Mesendoderm (in vitro differentiated cells): Measurements from ENCODE around the gene COPRS.
"Not testable (repeated sequence)": the region's sequence is repeated elsewhere in the genome, so short reads cannot be mapped to it uniquely, and the experiment has no call there.

Source experiments
- DNase-seq: peaks from one replicate; pipeline ENCODE4 v3.0.0; 2013
- H2AK5ac ChIP-seq: 2 replicates; pipeline ENCODE4 v1.6.1; 2013; ENCODE audit warnings: low read length, inconsistent platforms
- H2BK120ac ChIP-seq: 2 replicates; pipeline ENCODE4 v1.6.1; 2013; ENCODE audit warnings: low read depth, mild to moderate bottlenecking, low read length, moderate library complexity, mixed read lengths
- H2BK15ac ChIP-seq: replicated peaks from 2 replicates; pipeline ENCODE4 v1.6.1; 2013; ENCODE audit warnings: low read depth, mild to moderate bottlenecking, moderate library complexity
- H2BK5ac ChIP-seq: 2 replicates; pipeline ENCODE4 v1.6.1; 2013; ENCODE audit warnings: low read length, inconsistent platforms
- H3K18ac ChIP-seq: 2 replicates; pipeline ENCODE4 v1.6.1; 2013; ENCODE audit warnings: mild to moderate bottlenecking, low read length, mixed read lengths
- H3K23ac ChIP-seq: one replicate; pipeline ENCODE4 v1.6.1; 2013; ENCODE audit warnings: low read length
- H3K27ac ChIP-seq: 2 replicates; pipeline ENCODE4 v1.5.1; 2013; ENCODE audit warnings: low read depth, mild to moderate bottlenecking, inconsistent platforms, low read length, moderate library complexity
- H3K27me3 ChIP-seq: 2 replicates; pipeline ENCODE4 v1.6.1; 2013; ENCODE audit warnings: low read length, control low read depth, mild to moderate bottlenecking, inconsistent platforms; ENCODE audit not compliant: insufficient read depth, poor library complexity
- H3K36me3 ChIP-seq: 2 replicates; pipeline ENCODE4 v1.6.1; 2013; ENCODE audit warnings: low read length, inconsistent platforms; ENCODE audit not compliant: control insufficient read depth, insufficient read depth
- H3K4ac ChIP-seq: one replicate; pipeline ENCODE4 v1.6.1; 2013; ENCODE audit warnings: low read depth, mild to moderate bottlenecking, low read length, moderate library complexity
- H3K4me1 ChIP-seq: 2 replicates; pipeline ENCODE4 v1.6.1; 2013; ENCODE audit warnings: low read depth, low read length, inconsistent platforms; ENCODE audit not compliant: control insufficient read depth
- H3K4me2 ChIP-seq: 2 replicates; pipeline ENCODE4 v1.6.1; 2013; ENCODE audit warnings: low read length
- H3K4me3 ChIP-seq: 2 replicates; pipeline ENCODE4 v1.5.1; 2013; ENCODE audit warnings: mild to moderate bottlenecking, low read length
- H3K56ac ChIP-seq: one replicate; pipeline ENCODE4 v1.6.1; 2013; ENCODE audit warnings: low read length
- H3K79me1 ChIP-seq: 2 replicates; pipeline ENCODE4 v1.6.1; 2013; ENCODE audit warnings: low read length, inconsistent platforms
- H3K79me2 ChIP-seq: 2 replicates; pipeline ENCODE4 v1.6.1; 2013; ENCODE audit warnings: mild to moderate bottlenecking, low read length; ENCODE audit not compliant: control insufficient read depth, insufficient read depth
- H3K9ac ChIP-seq: 2 replicates; pipeline ENCODE4 v1.6.1; 2013; ENCODE audit warnings: low read length, inconsistent platforms
- H4K5ac ChIP-seq: one replicate; pipeline ENCODE4 v1.6.1; 2013; ENCODE audit warnings: low read length
- H4K8ac ChIP-seq: one replicate; pipeline ENCODE4 v1.6.1; 2013; ENCODE audit warnings: low read depth, mild to moderate bottlenecking, control low read depth, low read length, moderate library complexity
- WGBS: extraction: QIAGEN DNeasy Blood & Tissue Kit; methylation state at CpG from one replicate; pipeline ENCODE4 v1.1.7; 2013; ENCODE audit warnings: low lambda C conversion rate, missing lambda C conversion rate; ENCODE audit not compliant: insufficient coverage; ENCODE audit errors: extremely low coverage; 5-methylcytosine and 5-hydroxymethylcytosine counted together

Gene COPRS

DNA sequence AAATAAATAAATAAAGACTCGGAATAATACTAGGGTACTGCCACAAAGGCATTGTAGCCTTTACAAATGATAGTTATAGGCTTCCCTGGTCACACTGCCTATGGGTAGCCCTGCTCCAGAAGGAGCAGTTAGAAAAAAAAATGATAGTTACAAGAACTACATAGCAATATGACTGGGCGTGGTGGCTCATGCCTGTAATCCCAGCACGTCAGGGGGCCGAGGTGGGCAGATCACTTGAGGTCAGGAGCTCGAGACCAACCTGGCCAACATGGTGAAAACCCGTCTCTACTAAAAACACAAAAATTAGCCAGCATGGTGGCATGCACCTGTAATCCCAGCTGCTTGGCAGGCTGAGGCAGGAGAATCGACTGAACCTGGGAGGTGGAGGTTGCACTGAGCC lies 40.2 kb downstream of the COPRS start:
- not testable (repeated sequence) for H3K27ac ChIP-seq

DNA sequence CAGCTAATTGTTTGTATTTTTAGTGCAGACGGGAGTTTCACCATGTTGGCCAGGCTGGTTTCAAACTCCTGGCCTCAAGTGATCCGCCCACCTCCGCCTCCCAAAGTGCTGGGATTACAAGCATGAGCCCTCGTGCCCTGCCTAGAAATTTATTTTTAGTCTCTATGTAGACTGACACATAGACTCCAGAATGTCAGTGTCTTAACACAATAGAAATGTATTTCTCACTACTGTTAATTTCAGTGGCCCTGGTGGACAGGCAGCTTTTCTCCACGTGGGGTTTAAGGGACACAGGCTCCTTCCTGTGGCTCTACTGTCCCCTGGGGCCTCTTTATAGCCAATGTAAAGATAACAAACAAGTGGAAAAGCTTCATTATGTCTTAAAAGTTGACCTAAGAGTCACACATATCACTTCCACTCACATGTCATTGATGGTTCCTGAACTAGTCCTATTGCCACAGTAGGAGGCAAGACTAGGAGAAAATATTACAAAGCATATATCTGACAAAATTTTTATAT lies 43.8 kb downstream of the COPRS start:
- WGBS: no CpG with 5 or more reads among the region's 5 CpGs
- H3K27ac ChIP-seq: no peak overlapping the region
- no peak overlapping the region for H3K18ac ChIP-seq
- H2BK15ac ChIP-seq: no peak overlapping the region
- H3K4me1 ChIP-seq: no peaks in the 10 kb centered on the region
- no peaks in the 10 kb centered on the region for H3K79me2 ChIP-seq
- H4K8ac ChIP-seq: no peak overlapping the region
- H4K5ac ChIP-seq: no peak overlapping the region
- no peak overlapping the region for H3K56ac ChIP-seq
- H3K4ac ChIP-seq: no peak overlapping the region
- no peak for DNase-seq
- H2BK5ac ChIP-seq: no peak overlapping the region
- no peak overlapping the region for H3K4me2 ChIP-seq
- no peak overlapping the region for H2AK5ac ChIP-seq
- H2BK120ac ChIP-seq: no peak overlapping the region
- H3K9ac ChIP-seq: no peak overlapping the region
- H3K36me3 ChIP-seq: no peaks in the 10 kb centered on the region
- H3K4me3 ChIP-seq: no peak overlapping the region
- H3K79me1 ChIP-seq: no peaks in the 10 kb centered on the region
- H3K23ac ChIP-seq: no peak overlapping the region
- no peaks in the 10 kb centered on the region for H3K27me3 ChIP-seq

More for the DNA sequence above, 40.2 kb downstream of the COPRS start:
- H3K79me1 ChIP-seq, H2BK15ac ChIP-seq, H4K8ac ChIP-seq, H3K4me1 ChIP-seq, H3K27me3 ChIP-seq, H4K5ac ChIP-seq, H2BK120ac ChIP-seq, H3K18ac ChIP-seq, H3K36me3 ChIP-seq, H2AK5ac ChIP-seq, H3K56ac ChIP-seq, H3K23ac ChIP-seq, H3K4me3 ChIP-seq, H2BK5ac ChIP-seq, H3K4ac ChIP-seq, H3K9ac ChIP-seq, H3K79me2 ChIP-seq, H3K4me2 ChIP-seq, DNase-seq: not testable (repeated sequence)
- no CpG with 5 or more reads among the region's 7 CpGs for WGBS

DNA sequence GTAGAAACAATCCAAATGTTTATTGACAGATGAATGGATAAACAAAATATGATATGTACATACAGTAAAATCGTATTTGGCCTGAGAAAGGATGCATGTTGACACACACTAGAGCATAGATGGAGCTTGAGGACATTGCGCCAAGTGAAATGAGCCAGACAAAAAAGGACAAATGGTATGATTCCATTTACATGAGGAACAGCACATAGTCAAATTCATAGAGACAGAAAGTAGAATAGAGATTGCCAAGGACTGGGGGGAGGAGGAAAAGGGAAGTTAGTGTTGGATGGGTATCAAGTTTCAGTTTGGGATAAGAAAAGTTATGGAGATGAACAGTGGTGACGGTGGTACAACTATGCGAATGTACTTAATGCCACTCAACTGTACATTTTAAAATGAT lies 47.9 kb downstream of the COPRS start:
- no CpG with 5 or more reads among the region's 4 CpGs for WGBS
- H3K9ac ChIP-seq: no peak overlapping the region
- DNase-seq: no peak
- H3K4me3 ChIP-seq: no peak overlapping the region
- no peak overlapping the region for H3K27ac ChIP-seq
- H4K5ac ChIP-seq: no peak overlapping the region
- no peak overlapping the region for H2BK15ac ChIP-seq
- H2AK5ac ChIP-seq: no peak overlapping the region
- H3K23ac ChIP-seq: no peak overlapping the region
- no peak overlapping the region for H3K56ac ChIP-seq
- H3K27me3 ChIP-seq: no peaks in the 10 kb centered on the region
- H2BK120ac ChIP-seq: no peak overlapping the region
- no peak overlapping the region for H4K8ac ChIP-seq
- H3K79me2 ChIP-seq: no peaks in the 10 kb centered on the region
- H3K79me1 ChIP-seq: no peaks in the 10 kb centered on the region
- H3K18ac ChIP-seq: no peak overlapping the region
- H3K4me1 ChIP-seq: no peaks in the 10 kb centered on the region
- H3K36me3 ChIP-seq: no peaks in the 10 kb centered on the region
- no peak overlapping the region for H2BK5ac ChIP-seq
- no peak overlapping the region for H3K4me2 ChIP-seq
- no peak overlapping the region for H3K4ac ChIP-seq

DNA sequence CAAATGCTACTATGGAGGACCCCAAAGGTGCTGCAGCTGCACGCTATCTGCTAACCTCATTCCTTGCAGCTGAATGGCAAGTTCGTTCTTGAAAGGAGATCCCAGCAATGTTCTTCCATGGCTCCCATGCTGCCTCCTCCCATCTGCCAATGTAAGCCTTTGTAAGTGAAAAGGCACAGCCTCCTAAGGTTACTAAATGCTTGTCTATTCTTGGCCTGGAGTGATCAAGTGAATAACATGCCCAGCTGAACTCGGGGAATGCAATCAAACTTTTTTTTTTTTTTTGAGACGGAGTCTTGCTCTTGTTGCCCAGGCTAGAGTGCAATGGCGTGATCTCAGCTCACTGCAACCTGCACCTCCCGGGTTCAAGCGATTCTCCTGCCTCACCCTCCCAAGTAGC lies 49.2 kb downstream of the COPRS start:
- H4K5ac ChIP-seq, H3K4me1 ChIP-seq, H3K36me3 ChIP-seq, H3K18ac ChIP-seq, H2BK15ac ChIP-seq, H2BK5ac ChIP-seq, H3K79me1 ChIP-seq, H3K27me3 ChIP-seq, H3K27ac ChIP-seq, H3K4me2 ChIP-seq, H4K8ac ChIP-seq, H3K56ac ChIP-seq, H3K4ac ChIP-seq, H2BK120ac ChIP-seq, H3K9ac ChIP-seq, H3K79me2 ChIP-seq, H2AK5ac ChIP-seq, DNase-seq, H3K4me3 ChIP-seq: not testable (repeated sequence)
- peak overlapping the region; percentile 24 for H3K23ac ChIP-seq
- no CpG with 5 or more reads among the region's 7 CpGs for WGBS

DNA sequence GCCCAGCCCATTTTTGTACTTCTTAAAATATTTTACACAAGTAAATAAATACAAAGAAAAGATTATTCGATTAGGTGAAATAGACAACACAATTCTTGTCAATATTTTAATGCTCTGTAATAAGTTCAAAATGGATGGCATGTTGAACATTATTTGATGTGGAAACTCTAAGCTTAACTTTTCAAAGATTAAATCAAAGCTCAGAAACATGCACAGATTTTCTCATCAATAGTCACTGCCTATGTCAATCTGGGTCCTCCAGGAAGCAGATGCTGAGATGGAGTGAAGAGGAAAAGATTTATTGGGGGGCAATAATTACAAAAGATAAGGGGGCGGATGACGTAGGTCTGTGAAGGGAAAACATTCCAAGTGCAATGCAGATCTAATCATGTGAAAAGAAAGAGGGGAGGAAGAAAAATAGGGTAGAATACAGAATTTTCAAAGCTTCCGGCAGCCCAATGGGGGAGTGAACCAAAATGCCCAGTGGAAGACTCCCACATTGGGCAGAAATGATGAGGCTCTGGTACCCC lies 50.5 kb downstream of the COPRS start:
- no peak overlapping the region for H3K4ac ChIP-seq
- no peaks in the 10 kb centered on the region for H3K79me2 ChIP-seq
- DNase-seq: no peak
- no peaks in the 10 kb centered on the region for H3K36me3 ChIP-seq
- no peak overlapping the region for H3K4me2 ChIP-seq
- H2BK15ac ChIP-seq: no peak overlapping the region
- no peak overlapping the region for H4K5ac ChIP-seq
- no CpG with 5 or more reads among the region's 4 CpGs for WGBS
- H3K4me1 ChIP-seq: no peaks in the 10 kb centered on the region
- no peak overlapping the region for H2BK120ac ChIP-seq
- H3K56ac ChIP-seq: no peak overlapping the region
- no peak overlapping the region for H2AK5ac ChIP-seq
- H2BK5ac ChIP-seq: no peak overlapping the region
- no peak overlapping the region for H4K8ac ChIP-seq
- H3K27me3 ChIP-seq: no peaks in the 10 kb centered on the region
- no peaks in the 10 kb centered on the region for H3K79me1 ChIP-seq
- no peak overlapping the region for H3K27ac ChIP-seq
- H3K23ac ChIP-seq: no peak overlapping the region
- H3K4me3 ChIP-seq: no peak overlapping the region
- H3K18ac ChIP-seq: no peak overlapping the region
- no peak overlapping the region for H3K9ac ChIP-seq

DNA sequence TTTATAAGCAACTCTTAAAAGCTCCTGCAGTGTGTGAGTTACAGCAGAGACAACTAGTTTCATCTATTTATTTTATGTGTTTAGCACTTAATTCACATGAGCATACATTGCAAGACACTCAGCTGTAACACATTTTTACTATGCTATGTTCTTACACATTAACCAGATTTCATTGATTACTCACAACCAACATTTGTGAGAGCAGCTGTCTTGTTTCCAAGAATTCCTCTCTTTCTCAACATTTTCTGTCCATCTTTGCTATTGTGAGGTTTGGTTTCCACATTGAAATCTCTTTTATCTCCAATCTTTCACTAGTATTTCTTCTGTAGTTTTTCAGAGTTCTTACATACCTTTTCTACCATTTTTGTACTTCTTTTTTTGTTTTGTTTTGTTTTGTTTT lies 51.2 kb downstream of the COPRS start:
- no peak overlapping the region for H3K4me2 ChIP-seq
- no peaks in the 10 kb centered on the region for H3K4me1 ChIP-seq
- H3K4ac ChIP-seq: no peak overlapping the region
- H3K27me3 ChIP-seq: no peaks in the 10 kb centered on the region
- H2BK120ac ChIP-seq: no peak overlapping the region
- H2AK5ac ChIP-seq: no peak overlapping the region
- no peak overlapping the region for H2BK5ac ChIP-seq
- no peaks in the 10 kb centered on the region for H3K79me1 ChIP-seq
- no peak overlapping the region for H3K27ac ChIP-seq
- no peaks in the 10 kb centered on the region for H3K79me2 ChIP-seq
- H2BK15ac ChIP-seq: no peak overlapping the region
- no peak overlapping the region for H3K56ac ChIP-seq
- no peak overlapping the region for H3K18ac ChIP-seq
- DNase-seq: no peak
- no peak overlapping the region for H3K23ac ChIP-seq
- no peak overlapping the region for H4K5ac ChIP-seq
- no peak overlapping the region for H3K4me3 ChIP-seq
- no peak overlapping the region for H3K9ac ChIP-seq
- no peaks in the 10 kb centered on the region for H3K36me3 ChIP-seq
- H4K8ac ChIP-seq: no peak overlapping the region
